Right lung (tissue), 5 donors: ENCODE results near the gene CFAP65. TPM values are rescaled to one million over a fixed set of nuclear protein-coding genes. Genes with fewer than 3 reads are reported as not detected.
A peak's percentile ranks its signal among the peaks of the same experiment; 100 is the strongest.

Experiments
- DNase-seq, 2 donors: peaks; one replicate each; pipeline ENCODE4 v3.0.0-alpha.2; 2013
- polyA plus RNA-seq, 5 donors: library from polyadenylated mRNA; unstranded; fragments of 120-200 nt; gene quantifications; one replicate each; pipeline versions ENCODE4 v1.2.1 to v1.2.3, GENCODE V29; 2013; ENCODE audit warnings: inconsistent platforms in 1 of 5, low replicate concordance in 1 of 5; ENCODE audit not compliant: insufficient read length in 5 of 5, insufficient read depth in 1 of 5

CFAP65 gene
- polyA plus RNA-seq, 5 donors: 0.60 to 4.5 (median 3.1) TPM

- DNase-seq: no peak
Observed at GRCh38 chr2:219032051-219032745, 9.1 kb downstream of the CFAP65 start.

DNA sequence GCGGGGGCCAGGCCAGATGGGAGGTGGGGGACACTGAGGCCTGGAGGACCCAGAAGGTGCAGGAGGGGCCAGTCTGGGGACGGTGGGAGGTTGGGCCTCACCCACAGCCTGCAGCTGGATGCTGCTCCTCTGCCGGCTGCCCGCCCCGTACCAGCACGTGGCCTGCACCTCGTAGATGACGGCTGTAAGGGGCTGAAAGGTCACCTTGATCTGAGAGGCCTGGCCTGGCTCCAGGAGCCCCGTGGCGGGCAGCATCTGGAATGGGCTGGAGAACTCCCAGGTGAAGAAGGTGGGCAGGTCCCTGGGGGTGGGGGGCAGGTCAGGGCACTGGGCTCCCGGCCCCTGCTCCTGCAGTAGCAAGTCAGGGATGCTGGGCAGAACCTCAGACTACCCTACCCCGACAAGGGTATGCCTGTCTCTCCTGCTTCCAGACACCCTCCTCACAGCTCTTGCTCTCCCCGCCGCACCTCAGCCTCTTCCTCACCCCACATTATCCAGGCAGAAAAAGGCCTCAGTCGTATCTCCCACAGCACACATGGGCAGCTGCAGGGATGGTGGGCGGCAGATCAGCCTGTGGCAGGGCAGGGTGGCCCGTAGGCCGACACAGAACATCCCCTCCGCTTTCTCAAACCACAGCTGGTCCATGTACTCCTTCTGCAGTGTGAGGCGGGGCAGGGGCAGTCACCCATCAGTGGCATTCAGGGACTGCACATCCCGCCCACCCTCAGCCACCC, 10.1 kb downstream of the CFAP65 start:
- DNase-seq: no peak

DNA sequence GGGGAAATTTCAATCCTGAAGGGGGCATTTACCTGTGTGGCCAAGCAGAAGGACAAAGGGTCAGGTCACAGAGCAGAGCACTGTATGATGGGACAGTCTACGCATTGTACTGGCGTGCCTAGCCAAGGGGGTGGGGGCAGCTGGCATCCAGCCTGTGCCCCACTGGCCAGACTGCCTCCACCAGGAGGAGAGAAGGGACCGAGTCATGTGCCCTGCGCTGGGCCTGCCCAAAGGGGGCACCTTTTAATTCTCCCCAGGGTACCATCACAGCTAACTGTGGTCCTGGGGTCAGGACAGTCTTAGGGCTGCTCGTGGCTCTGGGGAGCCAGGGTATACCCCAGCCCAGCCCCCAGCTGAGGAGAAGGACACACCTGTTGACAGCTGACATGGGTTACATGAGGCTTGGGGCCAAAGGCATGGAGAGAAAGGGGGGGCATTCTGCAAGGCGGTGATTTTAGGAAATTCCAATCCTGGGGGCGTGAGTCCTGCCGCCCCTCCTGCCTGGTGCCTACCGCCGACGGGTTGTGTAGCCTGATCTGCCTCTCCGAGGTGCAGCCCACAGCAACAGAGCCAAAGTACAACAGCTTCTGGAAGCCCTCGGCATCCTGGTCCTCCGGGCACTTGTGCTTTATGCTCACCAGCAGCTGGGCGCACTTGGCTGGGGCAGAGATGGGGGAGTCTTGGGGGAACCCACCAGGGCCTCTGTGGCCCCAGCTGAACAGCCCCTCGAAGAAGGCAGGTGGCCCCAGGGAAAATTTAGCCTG, 11.0 kb downstream of the CFAP65 start:
- no peak for DNase-seq

DNA sequence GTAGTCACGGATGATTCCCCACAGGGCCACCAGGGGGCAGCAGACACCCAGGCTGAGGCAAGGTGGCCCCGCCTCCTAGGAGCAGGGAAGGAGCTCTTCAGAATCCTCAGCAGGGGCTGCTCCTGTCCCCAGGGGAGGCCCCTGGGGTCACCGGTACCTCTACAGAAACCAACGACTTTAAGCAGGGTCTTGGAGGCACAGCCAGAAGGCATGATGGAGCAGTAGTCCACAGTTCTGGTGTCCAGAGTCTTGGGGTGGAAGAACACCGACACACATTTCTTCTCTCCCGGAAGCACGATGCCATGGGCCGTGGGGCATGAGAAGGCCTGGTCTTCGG, 11.5 kb downstream of the CFAP65 start:
- peak; percentile 52 to 68 for DNase-seq

- no peak for DNase-seq
Observed at GRCh38 chr2:219028996-219029828, 12.1 kb downstream of the CFAP65 start.

- DNase-seq: no peak
Observed at GRCh38 chr2:219028141-219028540, 13.2 kb downstream of the CFAP65 start.

DNA sequence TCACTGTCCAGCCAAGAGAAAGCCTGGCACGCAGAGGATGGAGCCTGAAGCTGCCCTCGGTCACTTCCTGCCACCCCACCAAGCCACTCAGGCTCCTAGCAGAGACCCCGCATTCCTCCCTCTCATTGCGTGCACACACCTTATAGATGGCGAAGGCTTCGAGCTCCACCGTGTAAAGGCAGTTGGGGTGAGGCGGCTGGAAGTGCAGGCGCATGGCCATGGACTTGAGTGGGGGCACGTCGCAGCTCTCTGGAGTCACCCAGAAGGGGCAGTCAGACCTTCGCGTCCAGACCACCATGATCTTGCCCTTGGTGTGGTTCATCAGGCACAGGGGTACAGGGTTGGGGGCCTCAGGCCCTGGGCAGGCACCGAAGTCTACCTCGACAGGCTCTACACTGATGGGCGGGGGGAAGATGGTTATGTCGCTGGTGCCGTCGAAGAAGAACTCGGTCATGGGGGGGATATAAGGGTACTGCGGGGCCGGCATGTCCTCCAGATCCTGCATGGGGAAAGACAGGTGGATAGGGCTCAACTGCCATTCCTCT, 13.7 kb downstream of the CFAP65 start:
- no peak for DNase-seq

- no peak for DNase-seq
Observed at GRCh38 chr2:219026946-219027345, 14.4 kb downstream of the CFAP65 start.

DNA sequence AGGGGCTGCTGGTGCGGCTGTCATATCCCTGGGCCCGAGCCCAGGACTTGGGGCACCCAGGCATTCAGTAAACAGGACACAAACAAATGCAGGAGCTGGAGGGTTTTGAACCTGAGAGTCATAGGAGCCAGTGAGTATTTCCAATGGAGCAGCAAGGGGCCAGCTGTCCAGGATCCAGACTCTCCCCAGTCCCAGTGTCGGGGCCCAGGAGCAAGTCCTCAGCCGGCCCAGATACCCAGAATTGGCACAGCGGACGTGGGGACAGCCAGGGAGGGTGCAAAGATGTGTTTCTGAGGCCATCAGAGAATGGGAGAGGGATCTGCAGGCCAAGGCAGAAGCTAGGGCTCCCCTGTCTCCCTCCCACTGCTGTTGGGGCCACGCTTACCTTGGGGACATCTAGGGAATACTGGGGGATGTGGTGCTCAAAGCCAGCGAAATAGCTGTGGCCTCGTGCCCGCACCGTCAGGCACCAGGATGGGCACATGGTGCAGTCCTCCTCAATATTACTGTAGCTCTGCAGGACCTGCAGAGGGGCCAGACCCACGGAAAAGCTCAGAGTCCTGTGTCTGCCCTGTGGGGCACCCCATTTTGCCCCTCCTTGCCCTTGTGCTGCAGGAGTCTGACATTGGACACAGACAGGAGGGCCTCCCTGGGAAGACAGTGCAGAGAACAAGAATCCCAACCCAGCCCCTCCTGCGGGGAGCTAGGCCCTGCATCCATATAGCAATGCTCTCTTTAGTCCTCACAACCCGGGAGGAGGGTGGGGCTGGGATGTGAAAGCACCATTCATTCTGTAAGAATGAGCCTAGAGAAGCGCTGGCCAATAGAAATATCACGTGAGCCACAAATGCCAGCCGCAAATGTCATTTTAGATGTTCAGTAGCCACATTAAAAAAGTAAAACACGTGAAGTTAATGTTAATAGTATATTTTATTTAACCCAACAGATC, 15.4 kb downstream of the CFAP65 start:
- DNase-seq: no peak

GRCh38 chr2:219024059-219024458, 17.3 kb downstream of the CFAP65 start:
- DNase-seq: no peak

- DNase-seq: no peak
Observed at GRCh38 chr2:219023045-219023605, 18.2 kb downstream of the CFAP65 start.

DNA sequence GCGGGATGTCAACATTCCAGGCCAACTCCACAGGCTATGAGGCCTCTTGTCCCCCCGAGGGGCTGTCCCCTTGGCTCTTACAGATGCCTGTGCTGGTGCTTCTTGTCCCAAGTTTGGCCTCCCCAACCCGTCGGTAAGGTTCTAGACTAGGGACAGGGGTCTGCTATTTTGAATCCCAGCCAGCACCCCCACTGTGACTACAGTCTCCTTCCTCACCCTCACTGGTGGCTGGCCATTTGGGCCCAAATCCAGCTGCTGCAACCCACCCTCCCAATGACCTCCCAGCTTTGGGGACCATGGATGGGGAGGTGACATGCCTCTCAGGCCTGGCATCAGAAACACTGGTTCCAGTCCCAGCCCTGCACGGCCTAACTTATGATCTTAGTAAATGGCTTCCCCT, 18.7 kb downstream of the CFAP65 start:
- no peak for DNase-seq

DNA sequence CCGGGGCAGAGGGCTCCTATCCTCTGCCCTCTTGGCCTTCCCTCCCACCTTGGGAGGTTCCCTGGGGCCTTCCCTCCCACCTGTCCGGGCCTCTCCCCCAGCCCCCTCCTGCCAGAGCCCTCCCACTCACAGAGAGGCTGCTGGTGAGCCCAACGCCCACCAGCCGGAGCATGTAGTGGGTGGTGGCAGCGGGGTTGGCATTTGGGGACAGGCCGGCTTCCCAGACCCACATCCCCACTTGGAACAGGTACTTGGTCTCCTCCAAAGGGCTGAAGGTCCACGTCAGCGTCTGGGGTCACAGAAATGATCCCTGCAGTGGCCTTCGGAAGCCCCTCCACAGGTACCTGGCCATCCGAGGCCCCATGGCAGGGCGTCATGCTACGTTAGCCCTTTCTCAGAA, 19.3 kb downstream of the CFAP65 start:
- no peak for DNase-seq

- no peak for DNase-seq
Observed at GRCh38 chr2:219021591-219021990, 19.7 kb downstream of the CFAP65 start.

DNA sequence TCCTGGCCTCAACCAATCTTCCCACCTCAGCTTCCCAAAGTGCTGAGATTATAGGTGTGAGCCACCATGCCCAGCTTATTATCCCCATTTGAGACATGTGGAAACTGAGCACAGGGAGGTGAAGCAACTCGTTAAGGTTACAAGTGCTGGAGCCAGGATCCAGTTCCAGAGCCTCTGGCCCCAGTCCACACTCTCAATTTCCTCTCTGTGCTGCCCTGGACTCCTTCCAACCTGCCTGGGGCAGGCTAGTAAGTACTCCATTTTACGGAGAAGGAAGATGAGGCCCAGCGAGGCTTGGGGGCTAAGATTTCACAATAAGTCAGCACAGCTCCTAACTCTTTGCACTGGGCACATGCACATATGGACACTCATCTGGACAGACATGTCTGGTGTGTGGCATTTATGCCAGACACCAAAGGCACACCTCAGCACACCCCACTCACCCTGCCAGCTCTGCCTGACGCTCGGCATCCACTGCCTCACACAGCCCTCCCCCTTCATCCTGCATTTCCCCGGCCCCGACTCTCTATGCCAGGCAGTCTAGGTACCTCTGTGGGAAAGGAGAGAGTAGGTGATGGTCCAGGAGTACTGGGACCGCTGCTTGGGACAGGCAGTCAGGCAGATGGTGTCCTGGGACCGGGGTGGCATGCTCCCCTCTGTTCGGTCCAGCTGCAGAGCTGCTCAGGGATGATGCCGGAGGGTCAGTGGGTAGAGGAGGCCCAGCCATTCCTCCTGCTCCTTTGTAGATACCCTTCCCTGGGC, 20.5 kb downstream of the CFAP65 start:
- DNase-seq: no peak

DNA sequence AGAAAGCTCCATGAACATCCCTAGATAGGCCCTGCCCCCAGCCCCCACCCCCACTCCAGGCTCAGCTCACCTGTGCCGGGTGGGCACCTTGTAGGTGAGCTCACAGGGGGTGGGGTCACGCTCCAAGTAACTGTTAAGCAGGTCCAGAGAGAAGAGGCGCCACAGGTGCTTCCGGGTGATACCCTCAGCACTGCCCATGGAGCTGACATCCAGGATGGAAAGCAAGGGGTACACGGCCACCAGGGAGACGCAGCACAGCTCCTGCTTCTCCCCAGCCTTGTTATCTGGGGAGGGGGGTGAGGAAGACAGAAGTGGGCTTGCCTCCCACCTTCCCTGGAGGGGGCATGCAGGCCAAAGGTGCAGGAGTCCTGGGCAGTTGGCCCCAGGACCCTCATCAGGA, 21.9 kb downstream of the CFAP65 start:
- no peak for DNase-seq

DNA sequence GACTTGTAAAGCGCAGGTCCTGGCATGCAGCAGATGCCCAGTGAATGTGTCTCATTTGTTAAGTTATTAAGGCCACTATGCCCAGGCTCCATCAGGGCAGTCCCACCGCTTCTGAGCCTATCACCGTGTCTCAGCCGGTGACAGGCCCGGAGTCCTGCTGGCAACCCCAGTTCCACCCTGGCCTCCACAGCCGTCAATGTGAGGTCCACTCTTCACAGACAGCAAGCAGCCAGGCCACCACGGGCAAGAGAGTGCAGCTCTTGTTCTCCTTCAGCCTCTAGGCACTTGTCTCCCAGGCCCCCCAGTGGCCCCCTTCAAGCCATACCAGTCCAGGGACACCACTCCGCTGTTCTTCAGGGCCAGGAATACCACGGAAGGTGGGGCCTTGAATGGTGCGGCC, 22.6 kb downstream of the CFAP65 start:
- no peak for DNase-seq

GRCh38 chr2:219018286-219018685, 23.0 kb downstream of the CFAP65 start:
- no peak for DNase-seq

DNA sequence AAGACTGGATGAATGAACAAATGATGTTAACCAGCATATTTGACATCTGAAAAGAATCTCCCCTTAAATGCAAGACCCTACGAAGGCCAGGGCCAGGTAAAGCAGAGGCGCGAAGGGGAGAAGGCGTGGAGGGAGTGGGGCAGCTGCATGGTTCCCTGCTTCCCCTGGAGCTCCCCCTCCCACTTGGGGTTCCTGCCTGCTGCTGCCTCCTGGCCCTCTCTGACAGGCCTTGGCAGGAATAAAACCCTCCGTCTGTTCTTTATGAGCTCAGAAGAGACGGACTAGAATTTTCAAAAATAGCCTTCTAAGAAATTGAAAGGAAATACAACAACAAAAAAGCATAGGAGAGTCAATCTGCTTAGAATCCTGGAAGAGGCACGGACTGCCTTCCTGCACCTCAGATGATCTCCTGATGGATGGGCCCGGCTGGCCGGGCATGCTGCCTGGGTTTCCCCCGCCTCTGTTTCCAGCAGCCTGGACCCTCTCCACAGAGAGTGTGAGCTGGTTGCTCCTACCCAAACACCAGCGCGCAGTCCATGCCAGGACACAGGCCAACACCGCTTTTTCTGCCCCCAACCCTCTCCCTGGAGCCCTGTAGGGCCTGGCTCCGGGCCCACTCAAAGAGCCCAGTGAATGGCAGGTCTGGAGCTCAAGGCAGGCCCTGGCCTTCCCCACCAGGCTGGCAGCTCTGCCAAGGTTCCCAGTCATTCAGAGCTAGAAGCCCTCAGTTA, 23.9 kb downstream of the CFAP65 start:
- DNase-seq: no peak
